Posterior vena cava (tissue), 2 donors: ENCODE results near the gene PTPN20. TPM values are rescaled to one million over a fixed set of nuclear protein-coding genes. Genes with fewer than 3 reads are reported as not detected.
A peak's percentile ranks its signal among the peaks of the same experiment; 100 is the strongest.
"Not testable (repeated sequence)": the region's sequence is repeated elsewhere in the genome, so short reads cannot be mapped to it uniquely, and the experiment has no call there.

Experiments
- DNase-seq: peaks from one replicate; pipeline ENCODE4 v3.0.0-alpha.2; 2020; ENCODE audit warnings: low spot score
- intact Hi-C, 2 donors: fragments of 100-400 bp; cut with DNase I; formaldehyde crosslinking; loops; one replicate each; pipeline versions ENCODE4 v1.14.1 to v1.14.2; 2022 to 2023
- long read RNA-seq, 2 donors: library from polyadenylated mRNA; unstranded; transcript quantifications; one replicate each; pipeline ENCODE4 v2.0.0, GENCODE V29; 2020 to 2021
- total RNA-seq, 2 donors: library from RNA; stranded (reverse); fragmentation: NEBNext Ultra II Directional; extraction: Animal tissue kit (Norgen Biotek cat#: 25700); gene quantifications; one replicate each; pipeline ENCODE4 v1.2.1, GENCODE V29; 2021
- donor health status: DM: yes; HTN: yes; CAD: no.
- donor health status: DM: yes; HTN: yes; CAD: no.

PTPN20 gene, protein sequence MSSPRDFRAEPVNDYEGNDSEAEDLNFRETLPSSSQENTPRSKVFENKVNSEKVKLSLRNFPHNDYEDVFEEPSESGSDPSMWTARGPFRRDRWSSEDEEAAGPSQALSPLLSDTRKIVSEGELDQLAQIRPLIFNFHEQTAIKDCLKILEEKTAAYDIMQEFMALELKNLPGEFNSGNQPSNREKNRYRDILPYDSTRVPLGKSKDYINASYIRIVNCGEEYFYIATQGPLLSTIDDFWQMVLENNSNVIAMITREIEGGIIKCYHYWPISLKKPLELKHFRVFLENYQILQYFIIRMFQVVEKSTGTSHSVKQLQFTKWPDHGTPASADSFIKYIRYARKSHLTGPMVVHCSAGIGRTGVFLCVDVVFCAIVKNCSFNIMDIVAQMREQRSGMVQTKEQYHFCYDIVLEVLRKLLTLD
- 1 to 10 TPM; 1.1 to 1.3 TPM for total RNA-seq
- long read RNA-seq, donor 1, partial matches to known transcripts, result 0 of 2 reads
- long read RNA-seq, donor 1, other reads (novel, unspliced or antisense), result 2 of 2 reads
- long read RNA-seq, donor 2, partial matches to known transcripts, result 1 of 2 reads
- long read RNA-seq, donor 2, other reads (novel, unspliced or antisense), result 1 of 2 reads

- DNase-seq, intact Hi-C loops: not testable (repeated sequence)
Observed at GRCh38 chr10:46911144-46911876, at the start of gene PTPN20. Gene PTPN20, plus strand, starts transcription at chr10:46911428. Its CDS starts 21,072 bp downstream, at chr10:46932500.

DNA sequence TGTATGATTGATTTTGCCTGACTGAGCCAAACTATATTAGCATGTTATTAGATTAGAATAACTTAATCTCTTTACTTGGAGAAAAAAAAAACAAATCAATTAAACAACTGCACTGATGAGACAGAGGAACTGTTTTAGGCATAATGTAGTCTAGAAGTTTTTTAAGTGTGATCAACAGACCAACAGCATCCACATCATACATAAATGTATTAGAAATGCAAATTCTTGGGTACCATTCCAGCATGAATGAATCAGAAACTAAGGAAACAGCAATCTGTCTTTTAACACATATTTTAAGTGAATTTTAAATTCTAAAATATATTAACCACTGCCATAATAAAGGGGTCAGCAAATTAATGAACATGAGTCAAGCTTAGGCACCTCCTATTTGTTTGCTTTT, 41.5 kb upstream of the PTPN20 start:
- intact Hi-C loops, DNase-seq: not testable (repeated sequence)

DNA sequence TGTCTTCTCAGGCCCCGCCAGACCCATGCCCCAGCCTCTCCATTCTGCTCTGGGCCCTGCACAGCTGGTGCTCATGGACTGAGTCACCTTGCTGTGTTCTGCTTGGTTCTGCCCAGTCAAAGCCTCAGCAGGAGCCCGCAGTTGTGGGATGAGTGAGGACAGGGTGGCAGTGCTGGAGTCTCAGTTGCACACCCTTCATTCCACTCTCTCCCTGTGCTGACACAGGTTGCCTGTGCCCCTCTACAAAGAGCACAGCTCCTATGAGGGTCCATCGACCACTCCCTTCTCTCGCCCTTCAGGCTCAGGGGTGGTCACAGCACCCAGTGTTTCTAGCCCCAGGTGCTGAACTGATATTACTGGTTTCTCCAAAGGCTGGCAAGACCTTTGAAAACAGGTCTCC, 39.6 kb upstream of the PTPN20 start:
- DNase-seq, intact Hi-C loops: not testable (repeated sequence)

DNA sequence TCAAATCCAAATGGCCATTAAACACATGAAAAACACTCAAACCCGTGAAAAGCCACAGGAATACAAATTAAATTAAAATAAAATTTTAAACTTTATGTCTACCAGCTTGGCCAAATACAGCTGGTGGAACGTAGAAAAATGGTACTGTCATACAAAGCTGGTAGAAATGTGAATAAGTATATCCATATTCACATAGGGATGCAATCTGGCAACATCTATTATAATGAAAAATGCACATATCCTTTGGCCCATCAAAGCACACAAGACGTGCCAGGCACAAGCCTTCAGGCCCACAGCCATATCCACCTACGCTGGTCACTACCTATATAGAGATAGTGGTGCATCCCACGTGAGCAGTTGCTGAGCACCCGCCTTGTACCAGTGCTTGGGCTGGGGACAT, 35.9 kb upstream of the PTPN20 start:
- intact Hi-C loops, DNase-seq: not testable (repeated sequence)

- peak; percentile 53 for DNase-seq
- intact Hi-C loops, result not testable (repeated sequence)
Observed at GRCh38 chr10:46876773-46877172, 34.5 kb upstream of the PTPN20 start.

- intact Hi-C loops, result not testable (repeated sequence)
Observed at GRCh38 chr10:46878761-46879160, 32.5 kb upstream of the PTPN20 start.

DNA sequence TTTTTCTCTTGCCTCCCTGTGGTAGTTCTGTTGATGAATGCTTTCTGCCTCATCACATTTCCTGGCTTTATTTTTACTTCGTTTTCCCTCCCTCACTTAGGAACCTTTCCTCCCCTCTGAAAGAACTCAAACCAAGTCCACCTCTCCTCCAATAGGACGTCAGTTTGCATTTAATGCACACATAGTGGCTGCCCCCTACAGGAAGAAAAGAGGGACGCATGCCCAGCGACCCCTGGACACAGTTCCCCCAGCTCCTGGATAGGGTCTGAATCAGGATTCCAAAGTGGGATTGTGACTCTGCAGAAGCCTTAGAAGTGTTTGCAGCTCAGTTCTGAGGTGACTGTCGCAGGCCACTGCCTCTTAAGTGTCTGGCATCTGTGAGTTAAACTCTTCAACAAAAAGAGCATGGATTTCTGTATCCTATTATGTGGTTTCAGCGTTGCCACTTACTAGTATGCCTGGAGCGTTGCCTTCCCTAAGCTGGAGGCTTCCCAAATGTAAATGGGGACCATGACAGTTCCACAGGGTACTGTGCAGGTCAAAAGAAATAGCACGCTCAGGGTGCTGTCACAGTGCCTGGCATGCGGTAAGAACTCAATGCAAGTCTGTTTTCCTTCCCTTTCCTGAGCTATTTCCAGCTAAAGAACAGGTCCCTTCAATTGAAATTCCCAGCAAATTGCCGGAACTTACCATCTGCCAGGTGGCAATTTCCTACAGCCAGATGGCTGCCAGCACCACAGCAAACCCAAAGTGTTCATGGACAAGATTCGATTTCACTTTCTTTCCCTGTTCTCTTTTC, 20.2 kb upstream of the PTPN20 start:
- intact Hi-C loops, DNase-seq: not testable (repeated sequence)

More at GRCh38 chr10:46878761-46879160, 32.5 kb upstream of the PTPN20 start:
- DNase-seq, result not testable (repeated sequence)

- intact Hi-C loops, DNase-seq: not testable (repeated sequence)
Observed at GRCh38 chr10:46896762-46897692, 14.2 kb upstream of the PTPN20 start.

DNA sequence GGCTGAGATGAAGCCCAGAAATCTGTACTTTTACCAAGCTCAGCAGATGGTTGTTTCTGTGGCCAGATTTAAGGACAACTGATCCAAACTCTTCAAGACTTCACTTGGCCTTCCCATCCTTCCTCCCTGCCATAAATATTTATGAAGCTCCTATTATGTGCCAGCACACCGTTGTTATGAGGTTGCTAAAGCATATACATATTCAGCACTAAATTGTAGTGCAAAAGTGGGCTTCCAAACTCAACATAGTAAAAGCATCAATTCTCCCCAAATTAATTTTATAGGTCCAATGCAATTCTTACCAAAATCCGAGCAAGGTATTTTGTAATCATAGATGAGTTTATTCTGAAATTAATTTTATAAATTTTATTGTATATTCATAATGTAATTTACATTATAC, 10.0 kb upstream of the PTPN20 start:
- intact Hi-C loops, DNase-seq: not testable (repeated sequence)

DNA sequence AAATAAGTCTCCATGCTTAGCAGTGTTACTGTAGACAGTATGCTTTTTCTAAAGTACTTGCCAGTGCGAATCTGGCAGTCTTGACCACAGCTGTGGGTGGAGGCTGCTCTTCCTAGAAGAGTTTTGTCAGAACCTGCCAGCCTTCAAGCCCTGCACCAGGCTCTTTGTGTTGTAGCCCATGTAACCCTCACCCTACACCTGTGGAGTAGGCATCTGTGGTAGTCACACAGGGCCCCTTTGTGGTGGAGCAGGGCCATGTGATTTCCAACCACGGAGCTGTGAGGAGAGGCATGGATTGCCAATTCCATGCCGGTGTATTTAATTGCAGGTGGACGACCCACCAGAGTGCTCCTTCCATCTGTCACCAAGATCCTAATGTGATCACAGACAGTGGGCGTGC, 7.4 kb upstream of the PTPN20 start:
- intact Hi-C loops, DNase-seq: not testable (repeated sequence)

GRCh38 chr10:46906359-46906758, 4.9 kb upstream of the PTPN20 start:
- DNase-seq, intact Hi-C loops: not testable (repeated sequence)

- DNase-seq, intact Hi-C loops: not testable (repeated sequence)
Observed at GRCh38 chr10:46907185-46908117, 3.8 kb upstream of the PTPN20 start.

DNA sequence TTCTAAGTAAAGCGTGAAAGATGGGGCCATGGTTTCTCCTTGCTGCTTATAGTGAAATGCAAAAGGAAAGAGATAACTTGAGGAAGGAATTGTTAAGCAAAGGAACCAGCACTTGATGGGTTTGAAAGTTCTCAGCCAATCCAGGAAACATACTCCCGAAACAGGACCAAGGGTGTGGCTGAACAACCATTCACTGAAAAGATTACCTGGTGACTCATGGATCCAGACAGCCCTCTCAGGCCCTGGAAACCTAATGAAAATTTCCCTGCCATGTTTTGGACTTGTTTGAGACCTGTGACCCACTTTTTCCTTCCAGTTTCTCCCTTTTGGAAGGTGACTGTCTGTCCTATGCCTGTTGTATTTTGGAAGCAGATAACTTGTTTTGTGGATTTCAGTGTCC, 11.3 kb downstream of the PTPN20 start:
- intact Hi-C loops, DNase-seq: not testable (repeated sequence)

GRCh38 chr10:46925156-46925555, 13.9 kb downstream of the PTPN20 start:
- intact Hi-C loops, DNase-seq: not testable (repeated sequence)

DNA sequence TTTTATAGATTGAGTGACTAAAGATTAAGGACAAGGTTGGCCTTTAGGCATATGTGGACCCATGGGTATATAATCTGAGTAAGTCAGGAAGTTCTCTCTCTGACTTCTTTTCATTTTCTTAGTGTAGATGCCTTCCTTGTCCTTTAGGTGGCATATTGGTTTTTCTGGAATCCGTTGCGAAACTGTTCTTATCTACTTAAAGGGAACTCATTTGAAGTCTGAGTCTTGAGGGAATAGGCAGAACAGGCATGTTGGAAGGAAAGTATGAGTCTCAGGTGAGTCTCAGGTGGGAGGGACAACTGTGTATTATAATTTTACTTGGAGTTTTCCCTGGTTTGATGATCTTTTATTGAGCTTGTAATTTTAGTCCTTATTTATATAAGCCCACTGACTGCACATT, 14.6 kb downstream of the PTPN20 start:
- DNase-seq, intact Hi-C loops: not testable (repeated sequence)

- intact Hi-C loops, DNase-seq: not testable (repeated sequence)
Observed at GRCh38 chr10:46928810-46929209, 17.6 kb downstream of the PTPN20 start.

DNA sequence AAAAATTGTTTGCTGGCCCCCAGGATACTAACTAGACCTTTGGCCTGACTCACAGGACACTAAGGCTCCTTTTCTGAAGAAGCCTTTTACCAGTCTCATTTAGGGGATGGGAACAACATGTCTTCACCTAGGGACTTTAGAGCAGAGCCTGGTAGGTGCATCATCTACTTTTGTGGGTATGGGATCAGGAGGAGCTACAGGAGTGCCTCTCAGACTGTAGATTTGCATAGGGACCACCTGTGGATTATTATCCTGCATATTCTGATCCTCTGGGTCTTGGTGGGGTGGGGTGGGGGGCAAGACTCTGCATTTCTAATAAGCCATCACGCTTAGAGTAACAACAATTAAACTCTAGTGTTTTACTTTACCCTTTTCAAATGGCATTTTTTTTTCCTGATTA, 21.2 kb downstream of the PTPN20 start:
- intact Hi-C loops, DNase-seq: not testable (repeated sequence)
